Duodenal mucosa (tissue), 2 donors: ENCODE data around the gene DTX1.
A peak's percentile ranks its signal among the peaks of the same experiment; 100 is the strongest.

Experiments used
- H3K27ac ChIP-seq: one replicate; pipeline ENCODE4 v1.7.0; 2013; ENCODE audit warnings: low read depth, low read length
- H3K27me3 ChIP-seq, 2 donors: one replicate each; pipeline ENCODE4 v1.7.0; 2013; ENCODE audit warnings: low read length in 2 of 2, control low read depth in 1 of 2; ENCODE audit not compliant: insufficient read depth in 2 of 2, control insufficient read depth in 1 of 2
- H3K36me3 ChIP-seq, 2 donors: one replicate each; pipeline ENCODE4 v1.7.0; 2013; ENCODE audit warnings: low read length in 2 of 2, control low read depth in 1 of 2; ENCODE audit not compliant: insufficient read depth in 2 of 2, control insufficient read depth in 1 of 2
- H3K4me1 ChIP-seq, 2 donors: one replicate each; pipeline ENCODE4 v1.7.0; 2013; ENCODE audit warnings: low read length in 2 of 2, control low read depth in 1 of 2; ENCODE audit not compliant: insufficient read depth in 2 of 2, control insufficient read depth in 1 of 2
- H3K4me3 ChIP-seq, 2 donors: one replicate each; pipeline ENCODE4 v1.7.0; 2013; ENCODE audit warnings: low read length in 2 of 2, low read depth in 1 of 2
- H3K9ac ChIP-seq, 2 donors: one replicate each; pipeline ENCODE4 v1.7.0; 2013; ENCODE audit warnings: low read length in 2 of 2, low read depth in 1 of 2
- H3K9me3 ChIP-seq, 2 donors: one replicate each; pipeline ENCODE4 v1.7.0; 2013; ENCODE audit warnings: low read length in 2 of 2, control low read depth in 1 of 2; ENCODE audit not compliant: control insufficient read depth in 1 of 2

Gene DTX1

GRCh38 chr12:113071135-113072112 is 14.9 kb downstream of the DTX1 start:
- Histone ChIP-seq H3K4me3 (peak overlapping the region in 1 of 2 donors; percentile 8), H3K4me1 (peaks cover 10 to 26% of the 10 kb centered on the region in 2 donors), H3K9ac (no peak overlapping the region), H3K27ac (no peak overlapping the region), H3K36me3 (no peaks in the 10 kb centered on the region), H3K27me3 (no peaks in the 10 kb centered on the region), H3K9me3 (no peaks in the 10 kb centered on the region)

DNA sequence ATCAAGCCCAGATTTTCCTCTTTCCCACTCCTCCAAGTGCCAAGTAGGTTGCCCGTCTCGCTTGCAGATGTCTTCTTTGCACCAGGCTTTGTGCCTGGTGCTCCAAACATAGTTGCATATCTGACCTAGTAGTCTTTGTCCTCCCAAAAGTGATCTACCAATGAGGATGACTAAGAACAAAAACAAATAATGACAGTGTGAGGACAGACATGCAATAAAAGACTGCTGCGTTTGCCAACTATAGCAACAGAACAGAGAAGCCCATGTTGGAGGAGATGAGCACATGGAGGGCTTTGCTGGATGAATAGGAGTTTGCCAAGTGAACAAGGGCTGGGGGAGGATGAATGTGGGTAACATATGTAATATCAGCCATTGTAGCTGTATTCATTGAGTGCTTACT is 15.6 kb downstream of the DTX1 start:
- no peak overlapping the region for H3K9ac ChIP-seq

DNA sequence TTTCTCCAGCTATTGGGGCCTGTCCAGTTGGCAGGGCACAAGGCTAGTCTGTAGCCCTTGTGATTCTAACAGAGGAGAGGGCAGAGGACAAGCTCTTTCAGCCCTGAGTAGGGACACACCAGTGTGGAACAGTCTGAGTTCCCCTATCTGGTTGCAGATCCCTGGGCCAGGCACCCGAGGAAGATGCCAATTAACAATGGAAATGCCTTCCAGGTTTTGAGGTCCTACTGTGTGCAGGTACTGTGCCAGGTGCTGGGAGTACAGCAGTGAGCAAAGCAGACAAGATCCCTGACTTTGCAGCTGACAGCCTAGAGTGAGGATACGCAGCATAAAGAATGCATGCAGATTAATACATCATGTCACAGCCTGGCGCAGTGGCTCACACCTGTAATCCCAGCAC is 17.1 kb downstream of the DTX1 start:
- H3K27me3 ChIP-seq: peaks cover 0 to 6% of the 10 kb centered on the region in 2 donors
- no peaks in the 10 kb centered on the region for H3K36me3 ChIP-seq
- no peak overlapping the region for H3K27ac ChIP-seq
- no peaks in the 10 kb centered on the region for H3K9me3 ChIP-seq
- H3K9ac ChIP-seq: no peak overlapping the region
- no peak overlapping the region for H3K4me3 ChIP-seq
- H3K4me1 ChIP-seq: peaks cover 10 to 18% of the 10 kb centered on the region in 2 donors

More for the DNA sequence above, 15.6 kb downstream of the DTX1 start:
- Histone ChIP-seq H3K36me3 (no peaks in the 10 kb centered on the region), H3K27ac (no peak overlapping the region), H3K4me3 (no peak overlapping the region), H3K9me3 (no peaks in the 10 kb centered on the region), H3K27me3 (no peaks in the 10 kb centered on the region), H3K4me1 (peaks cover 10 to 22% of the 10 kb centered on the region in 2 donors)

GRCh38 chr12:113075137-113075683 is 18.7 kb downstream of the DTX1 start:
- H3K4me1 ChIP-seq: peaks cover 4 to 18% of the 10 kb centered on the region in 2 donors
- peaks cover 0 to 8% of the 10 kb centered on the region in 2 donors for H3K27me3 ChIP-seq
- no peaks in the 10 kb centered on the region for H3K36me3 ChIP-seq
- no peaks in the 10 kb centered on the region for H3K9me3 ChIP-seq
- no peak overlapping the region for H3K4me3 ChIP-seq
- H3K9ac ChIP-seq: no peak overlapping the region
- no peak overlapping the region for H3K27ac ChIP-seq

- Histone ChIP-seq H3K36me3 (no peaks in the 10 kb centered on the region), H3K9ac (no peak overlapping the region), H3K27ac (no peak overlapping the region), H3K9me3 (no peaks in the 10 kb centered on the region), H3K4me3 (no peak overlapping the region), H3K27me3 (peaks cover 0 to 8% of the 10 kb centered on the region in 2 donors), H3K4me1 (no peaks in the 10 kb centered on the region)
These were observed 20.7 kb downstream of the DTX1 start for GRCh38 chr12:113077057-113077858.

DNA sequence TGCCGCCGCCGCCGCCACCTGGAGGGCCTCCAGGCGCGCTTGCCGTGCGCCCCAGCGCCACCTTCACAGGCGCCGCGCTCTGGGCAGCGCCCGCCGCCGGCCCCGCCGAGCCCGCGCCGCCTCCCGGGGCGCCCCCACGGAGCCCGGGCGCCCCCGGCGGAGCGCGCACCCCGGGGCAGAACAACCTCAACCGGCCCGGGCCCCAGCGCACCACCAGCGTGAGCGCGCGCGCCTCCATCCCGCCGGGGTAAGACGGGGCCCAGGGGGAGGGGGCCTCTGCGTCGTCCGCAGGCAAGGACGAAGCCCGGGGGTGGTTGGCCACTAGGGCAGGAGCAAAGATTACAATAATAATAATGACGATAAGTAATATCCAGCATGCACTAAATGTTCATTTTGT is 21.3 kb downstream of the DTX1 start:
- Histone ChIP-seq H3K27ac (no peak overlapping the region), H3K36me3 (no peaks in the 10 kb centered on the region), H3K9ac (no peak overlapping the region), H3K27me3 (peaks cover 0 to 8% of the 10 kb centered on the region in 2 donors), H3K4me3 (no peak overlapping the region), H3K4me1 (no peaks in the 10 kb centered on the region), H3K9me3 (no peaks in the 10 kb centered on the region)

DNA sequence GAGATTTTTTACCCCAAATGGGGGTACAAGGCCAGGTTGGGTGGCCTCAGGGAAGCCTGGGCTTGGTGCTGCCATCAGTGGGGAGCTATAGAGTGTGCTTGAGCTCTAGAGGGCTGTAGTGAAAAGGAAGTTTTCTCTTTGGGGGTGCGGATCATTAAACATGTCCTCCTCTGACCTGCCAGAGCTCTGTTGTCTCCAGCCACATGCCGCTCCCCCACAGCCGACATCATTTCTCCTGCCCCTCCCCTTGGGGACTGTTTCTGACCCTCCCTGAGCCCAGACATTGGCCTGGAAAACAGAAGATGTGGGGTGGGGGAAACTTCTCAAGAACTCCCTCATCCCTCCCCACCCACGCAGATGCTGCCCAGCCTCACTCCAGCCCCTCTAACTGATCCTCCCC is 25.3 kb downstream of the DTX1 start:
- H3K9me3 ChIP-seq: no peaks in the 10 kb centered on the region
- H3K27me3 ChIP-seq: peaks cover 0 to 8% of the 10 kb centered on the region in 2 donors
- peaks cover 1 to 3% of the 10 kb centered on the region in 2 donors for H3K4me1 ChIP-seq
- no peaks in the 10 kb centered on the region for H3K36me3 ChIP-seq
- H3K4me3 ChIP-seq: no peak overlapping the region
- H3K9ac ChIP-seq: no peak overlapping the region
- H3K27ac ChIP-seq: no peak overlapping the region

DNA sequence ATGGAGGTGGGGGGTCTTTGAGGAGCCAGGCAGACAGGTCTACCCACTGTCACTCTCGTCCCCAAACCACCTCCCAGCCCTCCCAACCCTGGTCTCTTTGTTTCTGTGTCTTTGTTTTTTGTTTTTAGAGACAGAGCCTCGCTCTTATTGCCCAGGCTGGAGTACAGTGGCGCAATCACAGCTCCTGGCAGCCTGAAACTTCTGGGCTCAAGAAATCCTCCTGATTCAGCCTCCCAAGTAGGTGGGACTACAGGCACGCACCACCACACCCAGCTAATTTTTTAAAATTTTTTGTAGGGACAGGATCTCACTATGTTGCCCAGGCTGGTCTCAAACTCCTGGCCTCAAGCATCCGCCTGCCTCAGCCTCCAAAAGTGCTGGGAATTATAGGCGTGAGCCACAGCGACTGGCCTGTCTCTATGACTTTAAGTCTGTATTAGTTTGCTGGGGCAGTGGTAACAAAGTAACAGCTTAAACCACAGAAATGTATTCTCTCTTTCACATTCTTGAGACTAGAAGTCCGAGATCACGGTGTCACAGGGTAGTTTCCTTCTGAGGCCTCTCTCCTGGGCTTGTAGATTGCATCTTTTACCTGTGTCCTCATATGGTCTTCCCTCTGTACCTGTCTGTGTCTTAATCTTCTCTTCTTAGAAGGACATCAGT is 26.1 kb downstream of the DTX1 start:
- H3K27me3 ChIP-seq: peaks cover 0 to 8% of the 10 kb centered on the region in 2 donors
- no peak overlapping the region for H3K4me3 ChIP-seq
- H3K27ac ChIP-seq: no peak overlapping the region
- H3K9ac ChIP-seq: no peak overlapping the region
- H3K36me3 ChIP-seq: no peaks in the 10 kb centered on the region
- H3K4me1 ChIP-seq: peaks cover 4 to 8% of the 10 kb centered on the region in 2 donors
- no peaks in the 10 kb centered on the region for H3K9me3 ChIP-seq

DNA sequence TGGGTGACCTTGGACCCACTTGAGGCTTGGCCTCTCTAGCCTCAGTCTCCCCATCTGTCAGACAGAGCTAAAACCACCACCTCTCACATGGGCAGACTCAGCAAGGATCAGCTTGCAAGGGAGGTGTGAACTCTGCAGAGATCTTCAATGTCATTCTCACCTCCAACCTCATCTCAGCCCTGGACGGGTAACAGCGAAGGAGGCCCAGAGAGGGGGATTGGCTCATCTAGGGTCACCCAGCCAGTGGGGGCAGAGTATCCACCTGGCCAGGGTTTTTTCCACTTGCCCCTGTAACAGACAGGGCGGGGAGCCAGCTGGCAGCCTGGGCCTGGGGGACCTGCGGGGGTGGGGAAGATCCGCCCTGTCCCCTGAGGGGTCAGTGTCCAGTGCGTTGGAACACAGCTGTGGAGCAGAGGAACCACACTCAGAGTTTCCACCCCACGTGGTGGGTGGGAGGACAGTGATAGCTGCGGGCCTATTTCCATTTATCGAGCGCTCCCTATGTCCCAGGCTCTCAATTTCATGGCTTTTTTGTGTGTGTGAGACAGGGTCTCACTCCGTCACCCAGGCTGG is 27.4 kb downstream of the DTX1 start:
- Histone ChIP-seq H3K4me1 (peaks cover 4 to 8% of the 10 kb centered on the region in 2 donors), H3K9me3 (no peaks in the 10 kb centered on the region), H3K36me3 (no peaks in the 10 kb centered on the region), H3K4me3 (no peak overlapping the region), H3K27ac (no peak overlapping the region), H3K9ac (no peak overlapping the region), H3K27me3 (no peaks in the 10 kb centered on the region)
